Mammary epithelial cell (primary cell): Measurements from ENCODE around the gene EREG.

Experiments
- EZH2 ChIP-seq: IDR thresholded peaks from 2 replicates; pipeline ENCODE4 v1.6.1; 2012; ENCODE audit warnings: low read length, inconsistent platforms, borderline replicate concordance
- TF ChIP-seq, protein P1 (sequence below), 2 donors: IDR thresholded peaks in 1 of 2; conservative IDR thresholded peaks in 1 of 2; 2 replicates each; pipeline ENCODE4 v1.5.1; 2011 to 2012; ENCODE audit warnings: inconsistent platforms in 2 of 2, low read length in 2 of 2, mild to moderate bottlenecking in 2 of 2, control low read depth in 1 of 2, low read depth in 1 of 2; ENCODE audit not compliant: insufficient read depth in 1 of 2; ENCODE audit errors: extremely low read depth in 1 of 2

DNA sequence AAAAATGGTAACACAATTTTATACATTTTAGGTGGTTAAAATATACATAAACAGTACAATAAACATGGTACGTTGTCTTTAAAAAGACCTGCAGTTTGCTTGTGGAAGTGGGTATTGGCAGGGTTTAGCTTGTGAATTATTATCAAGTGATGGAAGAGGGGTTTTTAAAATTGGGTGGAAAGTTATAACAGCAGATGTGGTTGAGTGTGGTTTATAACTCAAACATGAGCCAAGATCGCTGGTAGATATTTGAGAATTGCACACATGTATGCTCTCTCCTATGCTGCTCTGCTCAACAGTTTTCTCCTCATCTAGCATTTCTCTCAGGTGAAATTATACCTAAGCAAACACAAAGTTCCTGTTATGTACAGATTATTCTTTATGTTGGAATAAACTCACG, 42.6 kb upstream of the EREG start:
- TF ChIP-seq, protein P1, sequence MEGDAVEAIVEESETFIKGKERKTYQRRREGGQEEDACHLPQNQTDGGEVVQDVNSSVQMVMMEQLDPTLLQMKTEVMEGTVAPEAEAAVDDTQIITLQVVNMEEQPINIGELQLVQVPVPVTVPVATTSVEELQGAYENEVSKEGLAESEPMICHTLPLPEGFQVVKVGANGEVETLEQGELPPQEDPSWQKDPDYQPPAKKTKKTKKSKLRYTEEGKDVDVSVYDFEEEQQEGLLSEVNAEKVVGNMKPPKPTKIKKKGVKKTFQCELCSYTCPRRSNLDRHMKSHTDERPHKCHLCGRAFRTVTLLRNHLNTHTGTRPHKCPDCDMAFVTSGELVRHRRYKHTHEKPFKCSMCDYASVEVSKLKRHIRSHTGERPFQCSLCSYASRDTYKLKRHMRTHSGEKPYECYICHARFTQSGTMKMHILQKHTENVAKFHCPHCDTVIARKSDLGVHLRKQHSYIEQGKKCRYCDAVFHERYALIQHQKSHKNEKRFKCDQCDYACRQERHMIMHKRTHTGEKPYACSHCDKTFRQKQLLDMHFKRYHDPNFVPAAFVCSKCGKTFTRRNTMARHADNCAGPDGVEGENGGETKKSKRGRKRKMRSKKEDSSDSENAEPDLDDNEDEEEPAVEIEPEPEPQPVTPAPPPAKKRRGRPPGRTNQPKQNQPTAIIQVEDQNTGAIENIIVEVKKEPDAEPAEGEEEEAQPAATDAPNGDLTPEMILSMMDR (conservative IDR thresholded peaks at IDR 0.05 in 1 of 2, IDR thresholded peaks at IDR 0.05 in 1 of 2; ENCODE audit: extremely low read depth in 1 of 2, insufficient read depth in 1 of 2, low read depth in 1 of 2, low read length in 2 of 2): no peak
- no peak for TF ChIP-seq EZH2
